Liver (tissue), 3 donors: ENCODE measurements around the gene NTN1.

Experiments
- FOXA1 ChIP-seq: IDR thresholded peaks from 2 replicates; pipeline ENCODE4 v1.6.1; 2016; ENCODE audit warnings: antibody characterized with exemption
- GABPA ChIP-seq, 2 donors: IDR thresholded peaks in 1 of 2; conservative IDR thresholded peaks in 1 of 2; 2 replicates each; pipeline ENCODE4 v1.6.1; 2016; ENCODE audit warnings: antibody characterized with exemption in 2 of 2, mild to moderate bottlenecking in 1 of 2, moderate library complexity in 1 of 2
- HNF4G ChIP-seq: IDR thresholded peaks from 2 replicates; pipeline ENCODE4 v1.6.1; 2016; ENCODE audit warnings: antibody characterized with exemption
- JUND ChIP-seq, 2 donors: IDR thresholded peaks; 2 replicates each; pipeline ENCODE4 v1.6.1; 2016; ENCODE audit warnings: antibody characterized with exemption in 2 of 2
- RAD21 ChIP-seq, 2 donors: IDR thresholded peaks; 2 replicates each; pipeline ENCODE4 v1.6.1; 2016; ENCODE audit warnings: antibody characterized with exemption in 2 of 2, mild to moderate bottlenecking in 2 of 2
- SP1 ChIP-seq: IDR thresholded peaks from 2 replicates; pipeline ENCODE4 v1.6.1; 2018; ENCODE audit warnings: antibody characterized with exemption, mild to moderate bottlenecking
- TAF1 ChIP-seq: conservative IDR thresholded peaks from 2 replicates; pipeline ENCODE4 v1.6.1; 2016; ENCODE audit warnings: antibody characterized with exemption, mild to moderate bottlenecking
- YY1 ChIP-seq: IDR thresholded peaks from 2 replicates; pipeline ENCODE4 v1.6.1; 2016; ENCODE audit warnings: antibody characterized with exemption, mild to moderate bottlenecking
- TF ChIP-seq, protein P1 (sequence below): fragments of 150-350 bp; IDR thresholded peaks from 2 replicates; pipeline ENCODE4 v1.5.1; 2017; ENCODE audit warnings: improper control_type of control experiment, low read depth, low read length; ENCODE audit not compliant: missing input control
- TF ChIP-seq, protein P2 (sequence below): IDR thresholded peaks from 2 replicates; pipeline ENCODE4 v1.6.1; 2016; ENCODE audit warnings: antibody characterized with exemption, mild to moderate bottlenecking
- TF ChIP-seq, protein P3 (sequence below): IDR thresholded peaks from 2 replicates; pipeline ENCODE4 v1.6.1; 2016; ENCODE audit warnings: antibody characterized with exemption
- TF ChIP-seq, protein P4 (sequence below): IDR thresholded peaks from 2 replicates; pipeline ENCODE4 v1.6.1; 2016; ENCODE audit warnings: antibody characterized with exemption
- TF ChIP-seq, protein P5 (sequence below): IDR thresholded peaks from 2 replicates; pipeline ENCODE4 v1.6.1; 2016; ENCODE audit warnings: antibody characterized with exemption
- donor health status: healthy.
- donor health status: healthy.

DNA sequence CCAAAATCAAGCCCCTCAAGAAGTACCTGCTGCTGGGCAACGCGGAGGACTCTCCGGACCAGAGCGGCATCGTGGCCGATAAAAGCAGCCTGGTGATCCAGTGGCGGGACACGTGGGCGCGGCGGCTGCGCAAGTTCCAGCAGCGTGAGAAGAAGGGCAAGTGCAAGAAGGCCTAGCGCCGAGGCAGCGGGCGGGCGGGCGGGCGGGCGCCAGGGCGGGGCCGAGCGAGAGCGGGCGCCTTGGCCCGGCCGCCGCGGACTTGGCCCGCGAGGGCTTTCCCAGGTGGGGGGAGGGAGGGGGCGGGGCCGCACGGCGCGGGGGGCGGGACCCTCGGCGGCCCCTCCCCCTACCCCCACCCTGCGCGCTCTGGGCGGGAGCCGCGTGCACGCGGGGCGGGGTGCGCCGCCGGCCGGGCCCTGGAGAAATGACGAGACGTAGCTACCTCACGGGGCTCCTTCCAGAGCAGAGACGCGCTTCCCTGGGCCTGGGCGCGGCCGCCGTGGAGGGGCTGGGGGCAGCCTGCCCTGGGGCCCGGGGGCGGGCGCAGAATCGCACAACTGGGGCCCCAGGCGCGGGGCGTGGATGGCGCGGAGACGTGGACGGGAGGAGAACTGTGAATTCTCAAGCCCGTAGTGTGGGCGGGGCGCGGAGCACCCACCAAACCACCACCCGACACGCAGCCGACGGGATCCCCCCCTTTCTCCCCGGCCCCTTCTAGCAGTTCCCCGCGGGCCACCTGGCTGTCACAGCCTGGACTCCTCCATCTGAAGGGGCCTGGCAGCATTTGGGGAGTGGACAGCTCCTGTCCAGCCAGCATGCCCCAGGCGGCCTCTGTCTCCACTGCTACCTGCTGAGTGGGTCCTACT, 218.7 kb downstream of the NTN1 start:
- TF ChIP-seq, protein P1, sequence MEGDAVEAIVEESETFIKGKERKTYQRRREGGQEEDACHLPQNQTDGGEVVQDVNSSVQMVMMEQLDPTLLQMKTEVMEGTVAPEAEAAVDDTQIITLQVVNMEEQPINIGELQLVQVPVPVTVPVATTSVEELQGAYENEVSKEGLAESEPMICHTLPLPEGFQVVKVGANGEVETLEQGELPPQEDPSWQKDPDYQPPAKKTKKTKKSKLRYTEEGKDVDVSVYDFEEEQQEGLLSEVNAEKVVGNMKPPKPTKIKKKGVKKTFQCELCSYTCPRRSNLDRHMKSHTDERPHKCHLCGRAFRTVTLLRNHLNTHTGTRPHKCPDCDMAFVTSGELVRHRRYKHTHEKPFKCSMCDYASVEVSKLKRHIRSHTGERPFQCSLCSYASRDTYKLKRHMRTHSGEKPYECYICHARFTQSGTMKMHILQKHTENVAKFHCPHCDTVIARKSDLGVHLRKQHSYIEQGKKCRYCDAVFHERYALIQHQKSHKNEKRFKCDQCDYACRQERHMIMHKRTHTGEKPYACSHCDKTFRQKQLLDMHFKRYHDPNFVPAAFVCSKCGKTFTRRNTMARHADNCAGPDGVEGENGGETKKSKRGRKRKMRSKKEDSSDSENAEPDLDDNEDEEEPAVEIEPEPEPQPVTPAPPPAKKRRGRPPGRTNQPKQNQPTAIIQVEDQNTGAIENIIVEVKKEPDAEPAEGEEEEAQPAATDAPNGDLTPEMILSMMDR = no peak
- TF ChIP-seq SP1 (no peak), YY1 (no peak), RAD21 (IDR thresholded peaks at IDR 0.05) (no peak), JUND (IDR thresholded peaks at IDR 0.05) (no peak), FOXA1 (no peak), GABPA (IDR thresholded peaks at IDR 0.05 in 1 of 2, conservative IDR thresholded peaks at IDR 0.05 in 1 of 2) (no peak), HNF4G (no peak), TAF1 (no peak)
- TF ChIP-seq, protein P2, sequence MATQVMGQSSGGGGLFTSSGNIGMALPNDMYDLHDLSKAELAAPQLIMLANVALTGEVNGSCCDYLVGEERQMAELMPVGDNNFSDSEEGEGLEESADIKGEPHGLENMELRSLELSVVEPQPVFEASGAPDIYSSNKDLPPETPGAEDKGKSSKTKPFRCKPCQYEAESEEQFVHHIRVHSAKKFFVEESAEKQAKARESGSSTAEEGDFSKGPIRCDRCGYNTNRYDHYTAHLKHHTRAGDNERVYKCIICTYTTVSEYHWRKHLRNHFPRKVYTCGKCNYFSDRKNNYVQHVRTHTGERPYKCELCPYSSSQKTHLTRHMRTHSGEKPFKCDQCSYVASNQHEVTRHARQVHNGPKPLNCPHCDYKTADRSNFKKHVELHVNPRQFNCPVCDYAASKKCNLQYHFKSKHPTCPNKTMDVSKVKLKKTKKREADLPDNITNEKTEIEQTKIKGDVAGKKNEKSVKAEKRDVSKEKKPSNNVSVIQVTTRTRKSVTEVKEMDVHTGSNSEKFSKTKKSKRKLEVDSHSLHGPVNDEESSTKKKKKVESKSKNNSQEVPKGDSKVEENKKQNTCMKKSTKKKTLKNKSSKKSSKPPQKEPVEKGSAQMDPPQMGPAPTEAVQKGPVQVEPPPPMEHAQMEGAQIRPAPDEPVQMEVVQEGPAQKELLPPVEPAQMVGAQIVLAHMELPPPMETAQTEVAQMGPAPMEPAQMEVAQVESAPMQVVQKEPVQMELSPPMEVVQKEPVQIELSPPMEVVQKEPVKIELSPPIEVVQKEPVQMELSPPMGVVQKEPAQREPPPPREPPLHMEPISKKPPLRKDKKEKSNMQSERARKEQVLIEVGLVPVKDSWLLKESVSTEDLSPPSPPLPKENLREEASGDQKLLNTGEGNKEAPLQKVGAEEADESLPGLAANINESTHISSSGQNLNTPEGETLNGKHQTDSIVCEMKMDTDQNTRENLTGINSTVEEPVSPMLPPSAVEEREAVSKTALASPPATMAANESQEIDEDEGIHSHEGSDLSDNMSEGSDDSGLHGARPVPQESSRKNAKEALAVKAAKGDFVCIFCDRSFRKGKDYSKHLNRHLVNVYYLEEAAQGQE = peak; percentile 45
- TF ChIP-seq, protein P3, sequence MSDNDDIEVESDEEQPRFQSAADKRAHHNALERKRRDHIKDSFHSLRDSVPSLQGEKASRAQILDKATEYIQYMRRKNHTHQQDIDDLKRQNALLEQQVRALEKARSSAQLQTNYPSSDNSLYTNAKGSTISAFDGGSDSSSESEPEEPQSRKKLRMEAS = no peak
- TF ChIP-seq, protein P4, sequence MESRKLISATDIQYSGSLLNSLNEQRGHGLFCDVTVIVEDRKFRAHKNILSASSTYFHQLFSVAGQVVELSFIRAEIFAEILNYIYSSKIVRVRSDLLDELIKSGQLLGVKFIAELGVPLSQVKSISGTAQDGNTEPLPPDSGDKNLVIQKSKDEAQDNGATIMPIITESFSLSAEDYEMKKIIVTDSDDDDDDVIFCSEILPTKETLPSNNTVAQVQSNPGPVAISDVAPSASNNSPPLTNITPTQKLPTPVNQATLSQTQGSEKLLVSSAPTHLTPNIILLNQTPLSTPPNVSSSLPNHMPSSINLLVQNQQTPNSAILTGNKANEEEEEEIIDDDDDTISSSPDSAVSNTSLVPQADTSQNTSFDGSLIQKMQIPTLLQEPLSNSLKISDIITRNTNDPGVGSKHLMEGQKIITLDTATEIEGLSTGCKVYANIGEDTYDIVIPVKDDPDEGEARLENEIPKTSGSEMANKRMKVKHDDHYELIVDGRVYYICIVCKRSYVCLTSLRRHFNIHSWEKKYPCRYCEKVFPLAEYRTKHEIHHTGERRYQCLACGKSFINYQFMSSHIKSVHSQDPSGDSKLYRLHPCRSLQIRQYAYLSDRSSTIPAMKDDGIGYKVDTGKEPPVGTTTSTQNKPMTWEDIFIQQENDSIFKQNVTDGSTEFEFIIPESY = no peak
- TF ChIP-seq, protein P5, sequence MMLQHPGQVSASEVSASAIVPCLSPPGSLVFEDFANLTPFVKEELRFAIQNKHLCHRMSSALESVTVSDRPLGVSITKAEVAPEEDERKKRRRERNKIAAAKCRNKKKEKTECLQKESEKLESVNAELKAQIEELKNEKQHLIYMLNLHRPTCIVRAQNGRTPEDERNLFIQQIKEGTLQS = no peak
